GM18868 (cell line): ENCODE measurements around the gene XPO6.
"Not testable (repeated sequence)": the region's sequence is repeated elsewhere in the genome, so short reads cannot be mapped to it uniquely, and the experiment has no call there.

Source experiments
- ATAC-seq: cut with Tn5 transposase; IDR thresholded peaks from one replicate; pipeline ENCODE4 v1.9.1; 2021; ENCODE audit warnings: mild to moderate bottlenecking, moderate library complexity; ENCODE audit not compliant: unreplicated experiment

The XPO6 gene

DNA sequence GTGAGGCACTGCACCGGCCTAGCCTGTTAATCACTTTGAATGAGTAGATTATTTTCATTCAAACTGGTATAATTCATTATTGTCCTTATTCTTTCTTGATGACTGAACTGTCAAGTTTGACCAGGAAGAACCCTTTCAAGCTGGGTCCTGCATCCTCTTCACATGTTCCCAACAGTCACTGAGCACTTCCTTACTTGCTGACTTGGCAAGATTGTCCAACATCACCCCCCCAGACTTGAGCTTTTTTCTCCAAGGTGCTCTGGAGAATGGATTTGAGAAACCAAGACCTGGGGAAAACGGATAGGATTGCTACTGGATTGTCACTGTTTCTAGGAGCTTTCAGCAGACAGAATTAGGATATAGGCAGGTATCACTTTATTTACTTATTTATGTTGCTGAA lies 93.1 kb downstream of the XPO6 start:
- no peak for ATAC-seq

DNA sequence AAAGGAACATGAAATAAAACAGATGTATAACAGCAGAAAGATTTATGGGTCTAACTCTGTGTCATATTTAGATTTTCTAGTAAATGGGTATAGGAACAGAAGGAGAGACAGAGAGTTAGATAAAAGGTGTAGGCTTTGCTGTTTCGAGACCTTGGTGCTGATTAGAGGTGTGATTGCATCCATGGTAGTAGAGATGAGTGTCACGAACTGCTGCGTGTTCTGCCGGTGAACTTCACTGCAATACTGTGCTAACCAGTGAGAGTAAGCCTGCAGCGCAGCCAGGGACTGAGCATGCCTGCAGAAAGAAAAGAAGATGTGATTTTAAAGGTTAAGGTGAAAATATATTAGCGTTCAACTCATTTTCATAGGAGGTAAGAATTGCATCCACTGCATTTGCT lies 94.6 kb downstream of the XPO6 start:
- no peak for ATAC-seq

DNA sequence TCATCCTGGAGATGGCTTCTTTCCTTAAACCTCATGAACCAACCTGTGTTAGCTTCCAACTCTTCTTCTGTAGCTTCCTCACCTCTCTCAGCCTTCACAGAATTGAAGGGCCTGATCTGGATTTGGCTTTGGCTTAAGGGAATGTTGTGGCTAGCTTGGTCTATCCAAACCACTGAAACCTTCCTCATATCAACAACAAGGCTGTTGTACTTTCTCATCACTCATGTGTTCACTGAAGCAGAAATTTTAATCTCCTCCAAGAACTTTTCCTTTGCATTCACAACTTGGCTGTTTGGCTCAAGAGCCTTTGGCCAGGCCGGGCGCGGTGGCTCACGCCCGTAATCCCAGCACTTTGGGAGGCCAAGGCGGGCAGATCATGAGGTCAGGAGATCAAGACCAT lies 95.9 kb downstream of the XPO6 start:
- not testable (repeated sequence) for ATAC-seq

DNA sequence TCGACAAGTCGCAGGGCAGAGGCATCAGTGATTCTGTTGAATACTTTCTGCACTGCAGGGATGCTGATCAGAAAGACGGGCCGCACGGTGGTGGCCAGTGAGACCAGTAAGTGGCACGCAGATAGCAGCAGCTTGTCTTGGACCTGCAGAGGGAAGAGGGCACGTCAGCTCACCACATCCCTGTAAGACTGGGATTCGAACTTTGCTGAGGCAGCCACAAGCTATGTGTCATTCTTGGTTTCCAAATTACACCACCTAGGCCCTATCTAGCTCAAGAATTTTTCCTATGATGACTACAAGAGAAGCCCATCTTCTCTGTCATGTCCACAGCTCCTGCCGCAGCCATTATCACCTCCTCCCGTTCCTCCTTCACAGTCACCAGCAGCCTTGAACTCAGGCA lies 98.9 kb downstream of the XPO6 start:
- no peak for ATAC-seq

DNA sequence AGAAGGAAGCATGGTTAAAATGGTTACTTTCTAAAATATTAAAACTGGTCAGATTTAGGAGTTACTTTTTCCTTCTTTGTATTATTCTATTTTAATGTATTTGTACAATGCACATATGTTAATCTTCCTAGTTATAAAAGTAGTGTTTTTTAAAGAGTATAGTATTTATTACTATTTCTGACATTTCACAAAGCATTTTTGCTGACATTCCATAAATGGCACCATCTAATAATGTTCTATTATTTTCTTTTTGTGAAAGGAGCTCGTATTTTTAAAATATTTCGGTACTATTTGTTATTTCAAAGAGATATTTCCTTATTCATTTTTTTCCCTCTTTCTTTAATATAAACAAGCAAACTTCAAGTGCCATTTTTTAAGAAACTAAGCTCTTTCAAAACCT lies 100.8 kb downstream of the XPO6 start:
- ATAC-seq, result no peak

DNA sequence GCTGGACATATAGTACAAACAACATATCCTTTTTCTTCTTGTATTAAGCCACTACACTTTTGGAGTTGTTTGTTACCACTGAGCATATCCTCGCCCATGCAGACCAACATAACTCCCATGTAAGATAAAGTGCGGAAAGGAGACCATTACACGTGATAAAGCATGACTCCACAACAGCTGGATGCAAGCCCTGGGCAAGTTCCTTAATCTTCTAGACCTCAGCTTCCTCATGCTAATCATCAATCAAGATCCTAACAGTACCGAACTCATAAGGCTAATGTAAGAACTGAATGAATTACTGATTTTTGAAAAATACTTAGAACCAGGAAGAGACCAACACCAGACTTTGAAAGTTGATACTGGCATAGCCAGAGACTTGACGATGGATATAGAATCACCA lies 101.3 kb downstream of the XPO6 start:
- ATAC-seq, result no peak

DNA sequence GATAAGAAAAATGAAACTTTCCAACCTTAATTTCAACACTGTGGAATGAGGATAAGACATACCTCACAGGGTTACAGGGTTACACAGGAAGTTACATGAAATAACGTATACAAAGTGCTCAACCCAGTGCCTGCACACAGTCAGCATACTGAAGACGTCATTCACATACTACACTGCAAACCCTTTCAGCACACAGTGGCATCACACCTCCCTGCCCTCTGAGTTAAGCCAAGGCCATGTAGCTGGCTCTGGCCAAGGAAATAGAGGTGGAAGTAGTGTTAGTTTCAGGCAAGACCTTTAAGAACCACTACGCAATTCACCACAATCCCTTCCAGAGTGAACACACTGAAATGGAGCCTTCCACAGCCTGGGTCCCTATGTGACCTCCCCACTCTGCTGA lies 101.7 kb downstream of the XPO6 start:
- ATAC-seq, result no peak

DNA sequence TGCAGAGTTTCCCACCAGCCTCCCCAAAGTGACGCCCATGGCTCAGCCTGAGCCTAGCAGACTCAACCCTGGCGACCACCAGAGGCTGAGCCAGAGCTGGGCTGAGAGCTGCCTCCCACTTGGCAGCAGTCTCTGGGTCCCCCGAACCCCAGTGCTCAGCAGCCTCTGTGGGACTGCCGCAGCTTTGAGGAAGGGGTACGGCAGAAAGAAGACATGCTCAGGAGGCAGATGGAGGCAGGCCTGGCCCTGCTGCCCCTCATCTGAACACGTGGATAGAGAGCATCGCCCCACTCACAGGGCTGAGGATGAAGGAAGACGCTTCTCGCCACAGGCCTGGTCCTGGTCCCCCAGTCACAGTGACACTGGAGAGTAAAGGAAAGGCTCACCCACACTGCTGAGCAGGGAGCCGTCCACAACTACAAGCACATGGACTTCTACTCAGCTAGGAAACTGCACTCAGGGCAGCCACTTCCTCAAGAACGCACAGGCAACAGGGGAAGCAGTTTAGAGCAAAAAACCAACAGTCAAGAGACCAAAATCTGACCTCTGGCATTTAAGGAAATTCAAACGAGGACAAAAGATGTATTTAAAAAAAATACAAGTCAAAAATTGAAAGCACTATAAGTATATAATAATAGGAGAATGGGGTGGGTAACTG lies 103.0 kb downstream of the XPO6 start:
- no peak for ATAC-seq

DNA sequence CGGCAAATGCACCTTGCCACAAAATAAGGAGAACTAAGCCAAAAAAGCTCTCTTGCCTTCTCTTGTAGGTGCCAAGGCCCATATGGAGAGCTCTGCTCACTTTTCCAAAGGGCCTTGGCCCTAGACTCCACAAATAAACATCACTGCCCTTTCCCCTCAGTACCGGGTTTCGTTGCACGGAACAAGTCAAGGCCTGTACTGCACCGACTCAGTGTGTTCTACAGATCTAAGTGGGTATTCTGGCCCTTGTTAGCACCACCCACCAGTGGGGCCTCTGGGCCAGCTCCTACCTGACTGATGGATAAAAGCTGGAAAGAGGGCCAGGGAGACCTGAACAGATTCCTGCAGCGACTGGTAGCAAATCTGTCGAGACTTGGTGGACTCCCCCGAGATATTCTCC lies 104.5 kb downstream of the XPO6 start:
- no peak for ATAC-seq

DNA sequence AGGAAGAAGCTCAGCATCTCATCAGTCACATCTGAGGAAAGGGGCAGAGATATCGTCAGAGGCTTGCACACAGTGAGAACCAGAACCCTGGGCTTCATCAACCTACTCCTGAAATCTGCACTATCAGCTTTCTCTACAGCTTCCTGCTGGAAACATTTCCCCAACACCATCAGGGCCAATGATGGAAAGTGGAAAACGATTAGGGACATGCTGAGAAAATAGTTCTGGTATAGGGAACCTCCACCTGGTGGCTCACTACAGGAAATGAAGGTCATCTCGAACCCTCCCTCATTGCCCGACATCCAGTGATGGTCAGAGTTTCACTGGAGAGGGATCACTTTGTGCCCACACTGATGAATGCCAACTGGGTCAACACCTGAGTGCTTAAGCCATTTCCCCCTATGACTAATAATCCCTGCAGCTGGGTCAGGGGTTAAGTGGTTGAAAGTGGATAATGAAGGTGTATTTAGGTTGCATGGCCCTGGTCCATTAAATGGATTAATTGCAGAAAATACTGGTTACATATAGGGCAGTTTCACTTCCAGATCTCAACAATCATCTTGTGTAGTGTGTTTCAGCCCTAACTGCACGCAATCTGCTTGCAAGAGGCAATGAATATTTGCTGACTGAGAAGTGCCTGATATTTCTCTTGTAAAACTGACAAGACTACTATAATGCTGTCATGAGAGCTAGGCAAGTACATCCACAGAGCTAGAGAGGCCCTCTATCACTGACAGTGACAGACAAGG lies 105.1 kb downstream of the XPO6 start:
- no peak for ATAC-seq

DNA sequence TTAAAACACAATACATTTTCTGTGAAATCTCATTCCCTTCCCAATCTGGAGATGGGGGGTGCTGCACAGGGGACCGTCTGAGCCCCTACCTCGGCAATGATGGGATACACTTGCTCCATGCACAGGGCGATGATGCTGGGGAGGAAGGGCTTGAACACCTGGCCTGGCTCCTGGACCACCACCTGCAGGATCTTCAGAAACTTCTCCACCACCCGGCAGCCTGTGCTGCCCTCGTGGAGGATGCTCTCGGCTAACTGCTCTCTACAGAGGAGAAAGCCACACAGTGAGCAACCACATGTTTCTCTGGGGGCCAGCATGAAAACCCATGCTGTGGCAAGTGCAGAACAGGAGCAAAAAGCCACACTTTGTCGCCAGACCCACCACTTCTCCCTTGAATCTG lies 105.8 kb downstream of the XPO6 start:
- no peak for ATAC-seq

DNA sequence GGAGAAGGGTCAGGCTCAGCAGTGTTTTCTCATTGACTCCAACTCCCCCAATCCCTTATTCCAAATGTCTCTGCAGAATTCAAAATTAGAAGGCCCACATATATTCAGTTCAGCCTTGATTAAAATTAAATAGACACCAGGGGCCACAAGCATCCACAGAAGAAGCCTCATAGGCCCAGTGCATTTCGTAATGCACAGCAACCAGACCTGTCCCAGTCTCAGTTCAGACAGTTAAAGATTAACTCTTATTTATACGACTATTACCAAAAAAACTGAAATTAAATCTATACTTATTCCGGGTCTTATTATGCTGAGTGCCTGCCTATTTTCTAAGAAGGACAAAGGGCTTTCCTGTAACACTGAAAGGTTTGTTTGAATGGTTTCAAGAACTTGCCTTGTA lies 106.5 kb downstream of the XPO6 start:
- no peak for ATAC-seq

DNA sequence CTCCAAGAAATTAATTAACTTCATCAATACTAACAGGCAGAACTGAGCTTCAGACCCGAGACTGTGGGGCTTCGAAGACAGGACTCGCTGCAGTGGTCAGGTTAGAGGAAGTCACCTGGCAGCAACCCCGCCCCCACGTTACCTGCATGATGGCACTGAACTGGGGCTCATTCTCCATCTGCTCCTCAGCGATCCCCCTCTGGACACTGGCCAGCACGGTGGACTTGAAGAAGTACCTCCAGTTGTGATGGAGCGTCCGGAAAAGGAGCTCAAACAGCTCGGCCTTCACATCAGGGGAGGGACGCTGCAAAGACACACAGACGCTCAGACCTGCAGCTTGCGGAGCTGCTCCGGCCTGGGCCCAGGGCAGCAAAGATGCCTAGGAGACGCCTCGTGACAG lies 107.4 kb downstream of the XPO6 start:
- ATAC-seq, result no peak

DNA sequence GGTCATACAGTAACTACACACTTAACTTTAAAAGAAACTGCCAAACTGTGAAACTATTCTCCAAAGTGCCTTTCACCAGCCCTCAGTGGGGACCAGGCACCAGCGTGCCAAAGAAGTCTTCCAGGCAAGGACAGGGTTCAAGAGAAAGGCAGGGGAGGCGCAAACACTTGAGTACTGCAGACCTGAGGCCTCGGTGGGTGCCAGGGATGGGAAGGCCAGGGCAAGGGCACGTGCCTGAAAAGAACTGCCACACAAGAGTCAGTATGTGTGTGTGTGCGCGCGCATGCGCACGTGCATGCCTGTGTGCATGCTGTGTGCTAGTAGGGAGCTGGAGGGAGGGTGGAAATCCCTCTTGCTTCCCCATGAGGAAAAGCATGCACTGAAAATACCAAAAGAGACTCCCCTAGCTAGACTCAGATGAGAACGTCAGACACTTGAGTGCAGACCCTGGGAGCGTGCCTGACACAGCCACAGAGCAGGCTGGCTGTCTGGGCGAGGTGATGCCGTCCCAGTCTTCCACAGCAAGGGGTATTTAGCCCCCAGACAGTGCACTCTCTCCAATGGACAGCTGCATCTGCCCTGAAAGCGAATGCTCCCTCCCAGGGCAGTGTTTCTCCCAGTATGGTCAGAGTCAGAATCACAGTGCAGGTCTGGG lies 108.1 kb downstream of the XPO6 start:
- ATAC-seq, result no peak

DNA sequence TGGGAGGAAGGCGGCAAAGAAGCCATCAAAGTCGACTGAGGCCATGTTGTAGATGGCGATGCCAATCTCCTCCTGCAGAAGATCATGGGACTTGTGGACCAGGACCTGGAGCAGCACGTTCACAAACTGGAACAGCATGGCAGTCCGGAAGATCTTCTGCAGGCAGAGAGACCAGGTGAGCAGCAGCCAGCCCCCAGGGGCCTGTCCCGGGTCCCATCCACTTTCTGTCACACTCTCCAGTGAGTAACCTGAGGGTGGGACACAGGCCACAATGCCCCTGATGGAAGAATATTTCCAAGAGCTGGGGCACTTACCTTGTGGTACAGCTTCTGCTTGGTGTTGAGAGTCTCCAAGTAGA lies 110.3 kb downstream of the XPO6 start:
- ATAC-seq, result no peak

DNA sequence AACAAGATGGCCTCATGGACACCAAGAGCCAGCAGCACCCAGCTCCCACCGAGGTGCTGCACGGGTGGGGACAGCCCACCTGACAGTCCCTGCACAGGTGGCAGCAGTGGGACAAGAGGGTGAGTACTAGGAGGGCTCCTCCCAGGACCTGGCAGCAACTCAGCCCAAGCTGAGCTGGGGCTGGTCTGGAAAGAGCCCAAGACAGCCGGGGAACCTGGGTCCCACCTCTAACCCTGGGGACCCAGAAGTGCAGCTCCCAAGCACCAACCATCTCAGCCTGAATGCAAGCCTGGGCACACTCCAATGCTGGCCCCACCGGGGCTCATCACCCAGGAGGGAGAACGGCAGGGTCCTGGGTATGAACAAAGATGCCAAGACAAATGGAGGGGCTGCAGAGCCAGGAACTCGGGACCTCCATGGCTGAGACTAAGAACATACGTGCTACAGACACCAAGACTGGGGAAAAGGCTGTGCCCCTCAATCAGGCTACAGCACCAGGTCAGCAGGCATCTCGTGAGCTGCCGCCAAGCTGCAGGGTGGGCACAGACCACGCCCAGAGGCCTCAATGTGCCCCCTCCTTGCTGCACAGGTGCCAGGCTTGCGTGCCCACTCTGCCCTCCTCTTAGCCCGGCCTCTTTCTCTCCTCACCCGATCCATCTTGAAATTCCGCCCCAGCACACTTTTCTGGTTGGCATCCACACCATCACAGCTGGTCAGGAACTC lies 110.8 kb downstream of the XPO6 start:
- no peak for ATAC-seq

DNA sequence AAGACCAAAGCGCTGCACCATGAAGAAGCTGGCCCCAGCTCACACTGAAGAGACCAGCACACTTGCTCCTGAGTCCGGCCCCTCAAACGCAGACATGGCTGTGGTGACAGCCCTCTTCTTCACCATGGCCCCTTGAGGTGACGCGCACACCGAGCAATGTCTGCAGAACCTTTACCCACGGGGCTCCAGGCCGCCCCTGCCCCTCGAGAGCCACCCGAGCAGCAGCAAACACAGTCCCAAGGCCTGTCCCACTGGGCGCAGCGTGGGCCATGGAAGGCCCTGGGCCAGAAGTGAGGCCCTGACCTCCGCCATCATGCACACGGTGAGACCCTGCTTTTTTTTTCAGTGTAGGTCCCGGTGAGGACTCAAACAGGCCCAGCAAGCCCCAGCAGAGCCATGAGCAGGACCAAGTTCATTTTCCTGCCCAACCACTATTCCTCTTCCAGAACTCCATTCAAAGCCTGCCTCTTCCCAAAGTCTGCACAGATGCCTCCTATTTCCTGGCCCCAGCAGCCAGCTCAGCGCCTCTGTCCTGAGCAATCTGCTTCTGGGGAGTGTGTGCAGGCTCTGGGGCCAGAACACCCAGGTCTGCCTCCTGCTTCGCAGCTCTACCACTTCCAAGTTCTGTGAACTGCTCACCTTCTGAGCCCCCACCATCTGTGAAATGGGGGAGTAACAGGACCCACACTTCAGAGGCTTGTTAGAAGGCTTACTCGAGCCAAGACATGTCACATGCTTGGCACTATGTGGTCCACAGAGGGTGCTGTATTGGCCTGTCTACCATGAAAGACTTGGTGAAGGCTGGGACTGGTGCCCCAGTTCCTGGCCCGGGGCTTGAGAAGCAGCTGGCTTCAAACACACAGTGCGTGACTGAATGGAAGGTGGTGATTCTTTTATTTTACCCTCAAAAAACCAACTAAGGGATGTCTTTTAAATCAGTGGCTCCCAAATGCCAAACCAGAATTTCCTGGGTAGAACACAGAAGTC lies 112.5 kb downstream of the XPO6 start:
- ATAC-seq, result no peak

DNA sequence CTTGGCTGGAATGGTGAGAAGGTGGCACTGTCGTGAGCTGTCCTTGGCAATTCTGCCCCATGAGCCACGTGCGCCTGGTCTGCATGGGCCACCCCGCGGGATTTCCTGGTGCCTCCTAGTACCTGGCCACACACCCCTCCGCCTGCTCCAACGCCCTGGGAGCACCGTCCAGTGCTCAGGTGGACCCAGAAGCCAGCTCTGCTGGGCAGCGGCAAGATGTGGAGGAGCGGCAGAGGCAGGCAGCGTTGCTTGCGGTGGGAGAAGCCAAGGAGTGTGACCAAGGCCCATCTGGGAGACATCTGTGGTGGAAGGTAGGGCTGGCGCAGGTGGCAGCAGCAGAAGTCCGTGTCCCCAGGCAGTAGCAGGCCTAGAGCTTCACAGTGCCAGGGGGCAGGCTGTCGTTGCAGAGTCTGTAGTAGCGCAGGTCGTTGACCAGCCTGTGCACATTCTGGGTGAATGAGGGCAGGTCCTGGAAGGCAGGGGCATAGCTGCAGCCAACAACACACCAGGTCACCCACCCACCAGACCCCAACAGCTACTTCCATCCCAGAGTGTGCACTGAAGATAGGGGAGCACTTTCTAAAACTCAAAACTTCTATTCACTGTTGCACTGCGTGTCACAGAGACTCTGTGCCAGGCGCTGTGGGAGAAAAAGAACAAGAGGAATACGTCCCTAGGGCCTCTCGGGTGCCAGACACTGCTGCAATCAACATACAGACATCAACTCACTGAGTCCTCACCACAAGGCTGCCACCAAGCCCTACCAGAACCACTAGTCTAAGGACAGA lies 113.4 kb downstream of the XPO6 start:
- ATAC-seq, result no peak

DNA sequence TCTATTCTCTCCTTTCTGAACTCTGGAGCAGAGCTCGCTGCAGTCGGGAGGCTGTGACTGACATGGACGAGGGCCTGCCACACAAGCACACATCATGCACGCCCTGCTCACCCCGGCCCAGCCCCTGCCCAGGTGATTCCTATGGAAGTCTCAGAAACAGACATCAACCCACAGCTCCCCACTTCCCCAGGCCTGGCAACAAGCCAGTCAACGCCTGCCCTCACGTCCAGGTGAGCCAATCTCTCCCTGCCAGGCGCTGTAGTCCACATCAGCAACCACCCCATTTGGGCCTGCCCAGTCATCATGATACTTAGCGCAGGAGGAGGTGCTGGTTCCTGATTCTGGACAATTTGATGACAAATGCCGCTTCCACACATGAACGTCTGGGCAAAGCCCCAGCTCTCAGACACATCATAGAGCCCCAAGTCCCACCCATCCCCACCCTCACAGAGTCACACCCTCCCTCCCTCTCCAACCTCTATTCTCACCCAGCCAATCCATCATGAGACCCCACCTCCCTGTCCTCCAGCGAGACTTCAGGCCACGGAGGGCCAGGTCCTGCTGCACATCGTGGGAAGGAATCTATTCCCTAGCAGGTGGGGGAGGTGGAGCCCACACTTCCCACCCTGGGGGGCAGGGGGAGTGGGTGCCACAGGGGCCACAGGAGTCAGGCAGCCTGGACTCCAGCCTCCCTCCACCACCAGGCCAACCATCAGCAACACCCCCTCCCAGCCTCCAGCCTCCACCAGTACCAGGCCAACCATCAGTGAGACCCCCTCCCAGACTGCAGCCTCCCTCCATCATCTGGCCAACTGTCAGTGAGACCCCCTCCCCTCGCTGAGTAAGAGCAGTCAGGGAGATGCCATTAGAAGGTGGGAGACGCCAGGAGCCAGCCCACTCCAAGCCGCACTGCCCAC lies 114.5 kb downstream of the XPO6 start:
- no peak for ATAC-seq
